ENCODE data around the gene PDE1A. TPM values are rescaled to one million over a fixed set of nuclear protein-coding genes. Genes with fewer than 3 reads are reported as not detected.

Gene PDE1A
- total and polyA plus RNA-seq, 2 of the 4 experiments (the other 2 are of a cell fraction), result 0.24 to 0.90 TPM

DNA sequence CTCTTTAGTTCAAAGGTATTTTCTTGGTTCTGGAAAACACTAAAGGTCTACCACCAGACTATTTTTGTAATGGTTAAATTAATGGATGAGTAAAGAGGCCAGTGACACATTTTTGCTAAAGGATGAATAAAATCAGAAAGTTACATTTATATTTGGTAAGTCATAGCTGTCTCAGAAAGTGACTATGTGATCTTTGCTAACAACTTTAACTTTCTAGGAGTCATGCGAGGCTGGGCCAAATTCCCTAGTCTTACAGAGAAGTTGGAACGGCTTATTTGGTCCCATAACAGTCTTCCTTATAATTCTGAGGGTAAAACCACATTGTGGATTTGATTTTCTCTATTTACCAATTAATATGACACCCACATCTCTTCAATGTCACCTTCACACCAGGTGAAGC is 198.1 kb downstream of the PDE1A start:
- H4K20me1 ChIP-seq (ENCODE audit: insufficient read depth, low read length), result no peaks in the 10 kb centered on the region
- no peak overlapping the region for H2AFZ ChIP-seq (replicated peaks; ENCODE audit: low read length, poor library complexity)
- dilution Hi-C loops (cut with HindIII; ENCODE audit: low sequenced_read_pairs, unreplicated experiment), result no loop called here
- no peak overlapping the region for H4K91ac ChIP-seq (ENCODE audit: insufficient read depth, low read depth, low read length)
- in situ Hi-C loops (cut with MboI; ENCODE audit: low sequenced_read_pairs), result no loop called here
- H3K79me1 ChIP-seq (ENCODE audit: low read depth in 1 of 2, low read length in 2 of 2), result no peaks in the 10 kb centered on the region
- H2BK120ac ChIP-seq (ENCODE audit: low read depth, low read length), result no peak overlapping the region
- WGBS, 2 experiments (ENCODE audit: extremely low coverage in 2 of 2, insufficient read length in 1 of 2), result no CpG with 5 or more reads among the region's 2 CpGs
- H2BK15ac ChIP-seq (ENCODE audit: low read depth, low read length), result no peak overlapping the region
- no peaks in the 10 kb centered on the region for H3K9me1 ChIP-seq (ENCODE audit: insufficient read depth, low read length)
- BruUV-seq (replicated peaks), result no TSS peak
- peaks cover 2% of the 10 kb centered on the region; the same call in 1 of the 2 replicates for H3K4me1 ChIP-seq (ENCODE audit: control insufficient read depth, insufficient read depth, low read length)
- TF ChIP-seq, protein P1, sequence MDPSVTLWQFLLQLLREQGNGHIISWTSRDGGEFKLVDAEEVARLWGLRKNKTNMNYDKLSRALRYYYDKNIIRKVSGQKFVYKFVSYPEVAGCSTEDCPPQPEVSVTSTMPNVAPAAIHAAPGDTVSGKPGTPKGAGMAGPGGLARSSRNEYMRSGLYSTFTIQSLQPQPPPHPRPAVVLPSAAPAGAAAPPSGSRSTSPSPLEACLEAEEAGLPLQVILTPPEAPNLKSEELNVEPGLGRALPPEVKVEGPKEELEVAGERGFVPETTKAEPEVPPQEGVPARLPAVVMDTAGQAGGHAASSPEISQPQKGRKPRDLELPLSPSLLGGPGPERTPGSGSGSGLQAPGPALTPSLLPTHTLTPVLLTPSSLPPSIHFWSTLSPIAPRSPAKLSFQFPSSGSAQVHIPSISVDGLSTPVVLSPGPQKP (IDR thresholded peaks at IDR 0.05; ENCODE audit: borderline replicate concordance, low read depth, low read length), result no peak
- TF ChIP-seq MXI1 (IDR thresholded peaks at IDR 0.05; ENCODE audit: borderline replicate concordance, low read depth, low read length) (no peak), RCOR1 (IDR thresholded peaks at IDR 0.05; ENCODE audit: insufficient replicate concordance, low read length) (no peak), CTCF (conservative IDR thresholded peaks at IDR 0.05; ENCODE audit: low read depth, low read length) (no peak), BHLHE40 (IDR thresholded peaks at IDR 0.05; ENCODE audit: low read depth, low read length) (no peak), RAD21 (IDR thresholded peaks at IDR 0.05; ENCODE audit: low read length) (no peak), NFE2L2 (IDR thresholded peaks at IDR 0.05; ENCODE audit: low read depth, low read length) (no peak), RFX5 (IDR thresholded peaks at IDR 0.05; ENCODE audit: low read depth, low read length) (no peak), SMC3 (IDR thresholded peaks at IDR 0.05; ENCODE audit: low read depth, low read length) (no peak), CEBPB (IDR thresholded peaks at IDR 0.05; ENCODE audit: low read depth, low read length) (no peak), CHD1 (IDR thresholded peaks at IDR 0.05; ENCODE audit: low read depth, low read length) (no peak)
- TF ChIP-seq, protein P2, sequence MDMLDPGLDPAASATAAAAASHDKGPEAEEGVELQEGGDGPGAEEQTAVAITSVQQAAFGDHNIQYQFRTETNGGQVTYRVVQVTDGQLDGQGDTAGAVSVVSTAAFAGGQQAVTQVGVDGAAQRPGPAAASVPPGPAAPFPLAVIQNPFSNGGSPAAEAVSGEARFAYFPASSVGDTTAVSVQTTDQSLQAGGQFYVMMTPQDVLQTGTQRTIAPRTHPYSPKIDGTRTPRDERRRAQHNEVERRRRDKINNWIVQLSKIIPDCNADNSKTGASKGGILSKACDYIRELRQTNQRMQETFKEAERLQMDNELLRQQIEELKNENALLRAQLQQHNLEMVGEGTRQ (IDR thresholded peaks at IDR 0.05; ENCODE audit: low read depth, low read length), result no peak
- H4K5ac ChIP-seq (ENCODE audit: low read depth, low read length), result no peak overlapping the region
- H3K27me3 ChIP-seq (ENCODE audit: control insufficient read depth, insufficient read depth, low read length), result no peaks in the 10 kb centered on the region
- peak overlapping the region; percentile 70 for H2BK5ac ChIP-seq (ENCODE audit: low read depth, low read length, poor library complexity, severe bottlenecking)
- CTCF ChIA-PET, result interaction anchor here (0.6 kb wide), 1 partner anchor 1374 kb away, joined by 3 read pairs; no protein-coding TSS in a partner anchor
- DNase-seq, result peak; percentile 68
- H3K9me3 ChIP-seq (ENCODE audit: control insufficient read depth, insufficient read depth, low read length), result no peaks in the 10 kb centered on the region
- no peak overlapping the region for H2BK20ac ChIP-seq (ENCODE audit: low read depth, low read length)
- H3K4ac ChIP-seq (ENCODE audit: low read depth, low read length), result no peak overlapping the region
- no peak overlapping the region for H3K56ac ChIP-seq (ENCODE audit: extremely low read depth, insufficient read depth, low read length)
- H3K14ac ChIP-seq (replicated peaks; ENCODE audit: low read depth, low read length), result no peak overlapping the region
- no peak overlapping the region for H3K23ac ChIP-seq (ENCODE audit: low read depth, low read length)
- H3K27ac ChIP-seq (ENCODE audit: insufficient read depth, low read length), result no peak overlapping the region
- no peak overlapping the region for H3K4me3 ChIP-seq (ENCODE audit: insufficient read depth, low read depth, low read length)
- no peak overlapping the region; the same call in 1 of the 2 replicates for H3K4me2 ChIP-seq (ENCODE audit: low read depth, low read length)
- H3K36me3 ChIP-seq (ENCODE audit: control insufficient read depth, insufficient read depth, low read length), result no peaks in the 10 kb centered on the region
- H2AK5ac ChIP-seq (ENCODE audit: low read depth, low read length), result no peak overlapping the region
- H4K8ac ChIP-seq (ENCODE audit: low read depth in 2 of 2, low read length in 2 of 2), result no peak overlapping the region
- no peak overlapping the region for H3K9ac ChIP-seq (ENCODE audit: low read depth, low read length)
- H2AK9ac ChIP-seq (replicated peaks; ENCODE audit: low read depth, low read length, poor library complexity), result no peak overlapping the region
- ATAC-seq (ENCODE audit: low read depth), result 0 out of 2 replicates have a peak, but pooled peaks have one; percentile 40
- intact Hi-C loops (cut with micrococcal nuclease), result no loop called here
- POLR2A ChIA-PET (ENCODE audit: unreplicated experiment), result no interaction called here
- no peak overlapping the region for H3K18ac ChIP-seq (ENCODE audit: low read depth, low read length)
